HG02571 (cell line): ENCODE data around the gene CEACAM1.
"Not testable (repeated sequence)": the region's sequence is repeated elsewhere in the genome, so short reads cannot be mapped to it uniquely, and the experiment has no call there.

ENCODE experiments used
- ATAC-seq: cut with Tn5 transposase; IDR thresholded peaks from one replicate; pipeline ENCODE4 v1.9.1; 2021; ENCODE audit warnings: mild to moderate bottlenecking, moderate library complexity; ENCODE audit not compliant: unreplicated experiment

The CEACAM1 gene

DNA sequence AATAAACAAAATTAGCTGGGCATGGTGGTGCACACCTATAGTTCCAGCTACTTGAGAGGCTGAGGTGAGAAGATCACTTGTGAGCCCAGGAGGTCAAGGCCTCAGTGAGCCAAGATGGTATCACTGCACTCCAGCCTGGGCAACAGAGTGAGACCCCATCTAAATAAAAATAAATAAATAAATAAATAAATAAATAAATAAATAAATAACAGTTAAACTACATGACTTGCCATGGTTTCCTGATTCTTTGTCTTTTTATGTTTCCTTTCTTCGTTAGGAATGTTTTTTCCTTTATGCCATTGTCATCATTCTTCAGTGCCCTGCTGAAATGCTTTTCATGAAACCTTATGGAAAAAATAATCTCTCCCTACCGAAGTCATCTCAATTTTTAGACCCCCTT, 50.3 kb downstream of the CEACAM1 start:
- ATAC-seq: no peak

DNA sequence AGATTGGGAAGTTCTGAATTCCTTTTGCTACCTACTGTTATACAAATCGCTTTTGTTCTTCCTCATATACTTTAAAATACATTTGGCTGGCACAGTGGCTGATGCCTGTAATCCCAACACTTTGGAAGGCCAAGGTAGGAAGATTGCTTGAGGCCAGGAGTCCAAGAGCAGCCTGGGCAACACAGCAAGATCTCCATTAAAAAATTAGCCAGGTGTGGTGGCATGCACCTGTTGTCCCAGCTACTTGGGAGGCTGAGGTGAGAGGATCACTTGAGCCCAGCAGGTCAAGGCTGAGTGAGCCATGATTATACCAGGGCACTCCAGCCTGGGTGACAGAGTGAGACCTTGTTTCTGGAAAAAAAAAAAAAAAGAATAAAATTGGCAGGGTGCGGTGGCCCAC, 51.2 kb downstream of the CEACAM1 start:
- ATAC-seq: no peak

DNA sequence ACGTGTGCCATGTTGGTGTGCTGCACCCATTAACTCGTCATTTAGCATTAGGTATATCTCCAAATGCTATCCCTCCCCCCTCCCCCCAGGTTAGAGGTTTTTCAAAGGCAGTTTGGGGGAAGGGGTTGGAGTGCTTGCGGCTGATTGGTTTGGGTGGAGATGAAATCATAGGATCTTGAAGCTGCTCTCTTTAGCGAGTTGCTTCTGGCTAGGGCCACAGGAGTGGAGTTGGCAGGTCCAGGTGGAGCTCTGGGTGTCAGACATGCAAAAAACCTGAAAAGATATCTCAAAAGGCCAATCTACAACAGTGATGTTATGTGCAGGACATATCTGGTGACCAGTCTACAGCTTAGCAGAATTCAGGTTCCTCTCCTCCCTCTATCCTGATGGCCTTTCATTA, 52.9 kb downstream of the CEACAM1 start:
- no peak for ATAC-seq

DNA sequence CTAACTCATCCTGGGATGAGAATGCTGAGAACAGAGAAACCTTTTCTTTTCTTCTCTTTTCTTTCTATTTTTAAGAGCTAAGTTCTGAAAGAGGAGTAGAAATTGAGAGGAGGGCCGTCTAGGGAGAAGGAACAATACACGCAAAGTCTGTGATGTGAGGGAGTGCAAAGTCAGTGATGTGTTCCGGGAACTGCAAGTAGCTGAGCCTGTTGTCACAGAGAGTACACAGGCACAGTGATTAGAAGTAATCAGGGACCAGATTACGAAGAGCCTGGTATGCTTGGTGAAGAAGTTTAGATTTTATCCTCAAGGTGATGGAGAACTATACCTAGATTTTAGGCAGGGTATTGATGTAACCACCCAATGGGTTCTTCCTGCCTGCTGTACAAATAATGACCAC, 53.5 kb downstream of the CEACAM1 start:
- no peak for ATAC-seq

DNA sequence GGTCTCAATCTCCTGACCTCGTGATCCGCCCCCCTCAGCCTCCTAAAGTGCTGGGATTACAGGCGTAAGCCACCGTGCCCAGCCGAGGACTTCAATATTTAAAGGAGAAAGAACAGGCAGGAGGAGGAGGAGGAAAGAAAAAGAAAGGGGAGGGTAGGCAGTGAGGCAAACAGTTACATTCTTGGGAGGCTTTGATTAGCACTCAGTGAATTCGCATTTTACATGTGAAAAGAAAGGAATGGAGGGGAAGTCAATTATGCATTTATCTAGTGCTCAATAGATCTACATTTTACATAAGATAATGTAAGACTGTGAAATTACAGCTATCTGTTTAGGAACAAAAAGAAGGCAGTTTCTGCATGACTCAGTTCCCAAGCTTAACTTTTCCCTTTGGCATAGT, 54.6 kb downstream of the CEACAM1 start:
- no peak for ATAC-seq

DNA sequence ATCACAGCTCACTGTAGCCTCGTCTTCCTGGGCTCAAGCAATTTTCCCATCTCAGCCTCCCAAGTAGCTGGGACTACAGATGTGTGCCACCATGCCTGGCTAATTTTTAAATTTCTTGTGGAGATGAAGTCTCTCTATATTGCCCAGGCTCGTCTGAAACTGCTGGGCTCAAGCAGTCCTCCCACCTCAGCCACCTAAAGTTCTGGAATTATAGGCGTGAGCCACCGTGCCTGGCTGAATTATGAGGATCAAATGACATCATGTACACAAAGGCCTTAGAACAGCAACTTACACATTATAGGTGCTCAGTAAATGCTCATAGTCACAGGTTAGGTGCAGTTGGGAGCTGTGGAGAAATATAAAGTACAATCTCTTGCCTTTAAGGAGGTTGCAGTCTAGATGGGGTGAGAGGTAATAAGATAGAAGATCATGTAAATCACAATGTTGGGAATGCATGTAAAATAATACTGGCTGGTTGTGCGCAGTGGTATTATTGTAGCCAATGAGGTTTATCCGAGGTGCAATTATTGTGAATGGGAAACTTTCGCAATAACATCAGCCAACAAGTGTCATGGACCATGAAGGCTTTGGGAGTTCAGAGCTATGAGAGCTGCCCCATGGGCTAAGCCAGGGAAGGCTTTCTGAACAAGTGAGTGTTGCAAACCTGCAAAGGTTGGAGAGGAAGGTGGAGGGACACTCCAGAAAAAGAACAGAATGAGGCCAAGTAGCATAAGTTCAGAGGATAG, 55.7 kb downstream of the CEACAM1 start:
- ATAC-seq: no peak

DNA sequence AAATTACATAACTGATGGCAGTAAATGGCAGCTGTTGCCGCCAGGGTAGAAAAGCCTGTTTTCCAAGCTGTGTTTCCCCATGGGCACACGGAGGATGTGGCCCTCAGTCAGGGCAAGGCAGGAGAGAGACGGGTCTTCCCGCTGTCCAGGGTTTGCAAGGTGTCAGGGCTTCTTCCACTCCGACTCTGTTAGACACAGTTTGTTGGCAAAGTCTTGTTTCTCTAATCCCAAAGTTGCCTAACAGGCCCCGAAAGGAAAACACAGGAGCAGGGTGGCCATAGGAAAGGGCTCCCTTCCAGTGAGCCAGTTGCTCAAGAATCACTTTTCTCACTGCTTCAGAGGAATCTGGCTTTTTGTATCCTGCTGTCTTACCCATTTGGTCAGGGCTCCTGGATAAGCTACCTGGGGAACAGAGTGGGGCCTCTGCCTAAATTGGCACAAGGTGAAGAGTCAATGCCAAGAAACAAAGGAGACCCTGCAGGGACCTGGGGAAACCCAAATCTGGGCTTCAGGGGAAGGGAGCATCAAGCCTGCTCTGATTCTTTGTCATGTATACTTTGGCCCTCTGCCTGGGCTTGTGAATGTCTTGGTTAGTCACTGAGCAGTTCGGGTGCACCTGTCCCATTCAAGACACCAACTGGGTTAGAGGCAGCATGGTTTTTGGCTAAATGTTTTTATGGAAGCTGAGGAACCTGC, 56.6 kb downstream of the CEACAM1 start:
- no peak for ATAC-seq

DNA sequence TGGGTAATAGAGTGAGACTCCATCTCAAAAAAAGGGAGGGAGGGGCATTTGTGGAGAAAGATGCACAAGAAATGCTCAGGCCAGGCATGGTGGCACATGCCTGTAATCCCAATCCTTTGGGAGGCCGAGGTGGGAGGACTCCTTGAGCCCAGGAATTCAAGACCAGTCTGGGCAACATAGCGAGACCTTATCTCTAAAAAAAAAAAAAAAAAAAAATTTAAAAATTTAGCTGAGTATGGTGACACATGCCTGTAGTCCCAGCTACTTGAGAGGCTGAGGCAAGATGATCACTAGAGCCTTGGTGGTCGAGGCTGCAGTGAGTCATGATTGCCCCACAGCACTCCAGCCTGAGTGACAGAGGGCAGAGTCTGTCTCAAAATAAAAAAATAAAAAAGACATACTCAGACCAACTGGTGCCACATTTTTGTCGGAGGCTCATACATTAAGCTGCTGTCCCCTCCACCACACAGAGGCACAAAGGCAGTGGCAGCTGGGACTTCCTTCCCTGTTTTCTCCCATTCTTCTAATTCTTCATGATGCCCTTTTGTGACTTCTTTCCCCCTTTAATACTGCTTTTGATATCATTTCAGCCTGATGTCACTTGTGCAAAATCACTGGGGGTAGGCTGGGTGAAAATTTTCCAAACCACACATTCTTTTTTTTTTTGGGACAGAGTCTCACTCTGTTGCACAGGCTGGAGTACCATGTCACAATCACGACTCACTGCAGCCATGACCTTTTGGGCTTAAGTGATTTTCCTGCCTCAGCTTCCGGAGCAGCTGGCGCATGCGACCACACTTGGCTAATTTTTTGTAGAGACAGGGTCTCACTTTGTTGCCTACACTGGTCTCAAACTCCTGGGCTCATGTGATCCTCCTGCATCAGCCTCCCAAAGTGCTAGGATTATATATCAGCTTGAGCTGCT, 58.7 kb downstream of the CEACAM1 start:
- no peak for ATAC-seq

DNA sequence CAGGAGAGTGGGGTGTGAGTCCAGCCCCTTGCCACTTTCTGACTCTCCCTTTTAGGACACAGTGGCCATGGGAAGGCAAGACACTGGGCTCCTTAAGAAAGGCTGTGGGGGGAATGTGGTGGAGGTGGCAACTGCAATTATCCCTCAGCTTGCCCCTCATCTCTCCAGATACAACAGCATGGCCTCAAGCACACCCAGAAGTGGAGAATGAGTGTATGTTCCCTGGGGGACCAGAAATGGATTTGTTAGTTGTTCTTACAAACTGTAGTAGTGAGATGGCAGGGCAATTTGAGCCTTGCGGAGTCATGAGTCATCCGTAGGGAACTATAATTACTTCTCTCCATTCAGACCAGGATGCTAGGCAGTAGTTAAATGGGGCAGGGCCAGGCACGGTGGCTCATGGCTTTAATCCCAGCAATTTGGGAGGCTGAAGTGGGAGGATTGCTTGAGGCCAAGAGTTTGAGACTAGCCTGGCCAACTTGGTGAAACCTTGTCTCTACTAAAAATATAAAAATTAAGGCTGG, 59.9 kb downstream of the CEACAM1 start:
- no peak for ATAC-seq

DNA sequence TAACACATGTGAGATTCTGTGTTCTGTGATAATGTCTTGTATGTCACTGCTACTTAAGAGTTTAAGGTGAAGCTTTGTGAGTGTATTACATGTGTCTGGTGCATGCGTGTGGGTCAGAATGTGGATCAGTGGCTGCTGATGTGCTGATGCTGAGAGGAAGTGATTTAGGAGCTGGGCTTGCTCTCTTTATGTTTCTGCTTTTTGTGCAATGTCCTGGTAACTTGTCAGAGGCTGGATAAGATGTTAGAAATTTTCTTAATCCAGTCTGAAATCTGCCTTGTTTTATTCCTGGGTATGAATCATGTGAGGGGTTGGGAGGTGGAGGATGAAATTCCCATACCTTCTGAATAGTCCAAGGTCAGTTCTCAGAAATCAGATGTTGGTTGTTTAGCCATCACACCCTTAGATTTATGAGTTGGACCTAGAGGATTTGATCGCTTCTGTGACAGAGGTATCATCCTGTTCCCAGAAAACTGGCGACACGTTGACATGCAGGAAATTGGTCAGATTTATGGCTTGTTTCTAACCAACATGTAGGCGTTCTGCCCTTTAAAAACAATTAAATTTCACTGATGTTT, 61.0 kb downstream of the CEACAM1 start:
- no peak for ATAC-seq

DNA sequence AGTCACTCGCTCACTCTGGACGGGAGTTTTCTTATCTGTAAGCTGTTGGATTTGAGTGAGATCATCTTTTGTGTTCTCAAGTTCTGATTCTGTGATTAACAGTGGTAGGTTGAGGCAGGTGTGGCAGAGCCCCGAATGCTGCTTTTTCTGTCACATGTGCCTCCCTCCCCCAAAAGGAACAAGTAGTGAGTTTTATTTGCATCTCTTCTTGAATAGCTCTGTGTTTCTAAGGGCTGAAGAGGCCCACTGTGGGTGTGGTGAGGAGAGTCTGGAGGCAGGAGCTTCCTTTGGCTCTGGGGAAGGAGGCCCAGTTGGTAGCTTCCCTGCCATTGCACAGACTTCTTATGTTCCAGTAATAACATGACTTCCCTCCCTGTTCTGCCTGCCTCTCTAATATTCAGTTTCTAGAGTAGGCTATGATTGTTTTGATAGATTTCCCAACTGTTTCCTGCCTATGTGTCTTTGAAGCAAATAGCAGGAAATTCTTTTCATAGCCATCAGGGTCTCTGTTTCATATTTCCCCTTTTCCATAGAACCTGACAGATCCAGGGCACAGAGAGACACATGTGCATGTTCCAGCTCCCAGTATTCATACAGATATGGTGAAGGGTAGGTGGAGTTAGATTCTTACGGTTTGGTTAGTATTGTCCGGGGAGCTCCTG, 61.6 kb downstream of the CEACAM1 start:
- no peak for ATAC-seq

DNA sequence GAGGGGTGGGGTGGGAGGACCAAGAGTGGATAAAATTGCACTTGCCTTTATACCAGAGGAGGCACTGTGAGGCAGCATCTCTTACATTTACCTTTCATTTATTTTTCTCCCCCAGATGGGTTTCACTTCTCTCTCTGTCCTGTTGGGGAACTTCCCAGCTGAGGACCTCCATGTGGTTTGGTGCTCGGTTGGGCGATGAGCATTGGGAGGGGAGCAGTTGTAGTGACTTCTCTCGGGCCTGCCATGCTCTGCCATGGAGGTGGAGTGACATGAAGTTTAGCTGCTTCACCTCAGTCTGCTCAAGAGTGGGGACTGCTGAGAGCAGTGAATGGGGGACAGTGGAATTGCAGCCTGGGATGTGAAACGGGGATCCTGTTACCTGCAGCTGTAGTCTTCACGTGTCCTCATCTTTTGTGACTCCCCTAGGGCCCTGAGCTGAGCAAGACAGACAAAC, 62.4 kb downstream of the CEACAM1 start:
- ATAC-seq: no peak

DNA sequence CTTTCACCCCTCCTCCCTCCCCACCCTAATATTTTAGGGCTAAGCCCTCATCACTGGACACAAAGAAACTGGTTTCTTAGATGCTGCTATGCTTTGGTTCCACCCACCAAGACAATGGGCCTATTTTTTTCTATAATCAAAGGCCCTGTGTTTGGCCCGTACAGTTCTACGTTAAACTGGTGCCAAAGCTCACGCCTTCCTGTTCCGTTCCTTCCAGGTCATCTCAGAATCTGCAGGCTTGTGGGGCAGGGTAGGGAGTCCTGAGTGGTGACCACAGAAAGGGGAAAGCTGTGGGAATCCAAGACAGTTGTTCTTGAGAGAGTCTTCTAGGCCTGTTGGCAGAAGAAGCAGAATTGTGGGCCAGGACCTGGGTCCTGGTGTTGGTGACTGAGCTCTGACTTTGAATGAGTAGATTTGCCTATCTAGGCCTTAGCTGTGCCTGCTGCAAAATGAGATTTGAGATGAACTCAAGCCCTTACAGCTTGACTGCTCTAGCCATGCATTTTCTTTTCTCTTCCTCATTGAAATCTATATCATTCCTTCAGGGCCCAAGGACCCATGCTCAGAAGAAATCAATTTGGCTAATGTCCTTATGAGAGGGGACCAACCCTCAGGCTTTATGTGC, 66.5 kb downstream of the CEACAM1 start:
- no peak for ATAC-seq

DNA sequence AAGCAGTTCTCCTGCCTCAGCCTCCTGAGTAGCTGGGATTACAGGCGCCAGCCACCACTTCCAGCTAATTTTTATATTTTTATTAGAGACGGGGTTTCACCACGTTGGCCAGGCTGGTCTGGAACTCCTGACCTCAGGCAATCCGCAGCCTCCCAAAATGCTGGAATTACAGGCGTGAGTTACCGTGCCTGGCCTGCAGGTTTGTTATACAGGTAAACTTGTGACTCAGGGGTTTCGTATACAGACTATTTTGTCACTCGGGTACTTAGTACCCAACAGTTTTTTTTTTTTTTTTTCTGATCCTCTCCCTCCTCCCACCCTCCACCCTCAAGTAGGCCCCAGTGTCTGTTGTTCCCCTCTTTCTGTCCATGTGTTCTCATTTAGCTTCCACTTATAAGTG, 67.0 kb downstream of the CEACAM1 start:
- ATAC-seq: not testable (repeated sequence)

DNA sequence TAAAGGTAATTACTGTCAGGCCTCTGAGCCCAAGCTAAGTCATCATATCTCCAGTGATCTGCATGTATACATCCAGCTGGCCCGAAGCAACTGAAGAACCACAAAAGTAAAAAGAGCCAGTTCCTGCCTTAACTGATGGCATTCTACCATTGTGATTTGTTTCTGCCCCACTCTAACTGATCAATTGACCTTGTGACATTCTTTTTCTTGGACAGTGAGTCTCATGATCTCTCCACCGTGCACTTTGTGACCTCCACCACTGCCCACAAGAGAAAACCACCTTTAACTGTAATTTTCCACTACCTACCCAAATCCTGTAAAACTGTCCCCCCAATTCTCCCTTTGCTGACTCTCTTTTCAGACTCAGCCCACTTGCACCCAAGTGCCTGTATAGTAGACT, 68.4 kb downstream of the CEACAM1 start:
- ATAC-seq: no peak
